A673 (cell line): ENCODE measurements around the gene MPI. TPM values are rescaled to one million over a fixed set of nuclear protein-coding genes. Genes with fewer than 3 reads are reported as not detected.
A peak's percentile ranks its signal among the peaks of the same experiment; 100 is the strongest.

Experiments
- BruUV-seq: library from RNA; stranded (reverse); fragments of 400-500 nt; replicated peaks from 2 replicates; lab custom pipeline; 2021; lab: Mats Ljungman, UMichigan
- CTCF ChIA-PET: fragments of 300-600 bp; sonication (Branson Sonifier 250); formaldehyde crosslinking; loops from one replicate; lab custom pipeline; 2022; ENCODE audit warnings: antibody characterized with exemption; lab: Charles Lee
- POLR2A ChIA-PET: fragments of 300-600 bp; sonication (Branson Sonifier 250); formaldehyde crosslinking; loops from one replicate; lab custom pipeline; 2022; ENCODE audit warnings: antibody characterized with exemption; ENCODE audit not compliant: low non-redundant PET; lab: Charles Lee
- DNase-seq: peaks from one replicate; pipeline ENCODE4 v3.0.0-alpha.2; 2015; ENCODE audit warnings: low spot score
- H3K27ac ChIP-seq: fragments of 200-600 bp; sonication (generic); 2 replicates; pipeline ENCODE4 v1.5.1; 2016; ENCODE audit warnings: mixed run types, low read depth, mild to moderate bottlenecking, mixed read lengths, antibody characterized with exemption, low read length; ENCODE audit not compliant: poor library complexity, severe bottlenecking
- H3K27me3 ChIP-seq: fragments of 200-600 bp; sonication (generic); replicated peaks from 2 replicates; pipeline ENCODE4 v1.6.1; 2017; ENCODE audit warnings: mixed run types, low read depth, mild to moderate bottlenecking, mixed read lengths, antibody characterized with exemption, low read length; ENCODE audit not compliant: insufficient read depth, poor library complexity
- H3K36me3 ChIP-seq: fragments of 200-600 bp; sonication (generic); 2 replicates; pipeline ENCODE4 v1.6.1; 2016; ENCODE audit warnings: mixed run types, mild to moderate bottlenecking, mixed read lengths, antibody characterized with exemption, low read length; ENCODE audit not compliant: insufficient read depth, poor library complexity, severe bottlenecking
- H3K4me1 ChIP-seq: fragments of 200-600 bp; sonication (generic); 2 replicates; pipeline ENCODE4 v1.6.1; 2017; ENCODE audit warnings: mixed run types, mild to moderate bottlenecking, mixed read lengths, antibody characterized with exemption, low read length; ENCODE audit not compliant: insufficient read depth, poor library complexity, severe bottlenecking
- H3K4me3 ChIP-seq: fragments of 200-600 bp; sonication (generic); 2 replicates; pipeline ENCODE4 v1.5.1; 2016; ENCODE audit warnings: low read depth, mixed run types, mild to moderate bottlenecking, mixed read lengths, low read length; ENCODE audit not compliant: poor library complexity, severe bottlenecking
- H3K9me3 ChIP-seq: fragments of 200-600 bp; sonication (generic); 2 replicates; pipeline ENCODE4 v1.6.1; 2016; ENCODE audit warnings: mixed run types, low read depth, mild to moderate bottlenecking, mixed read lengths, antibody characterized with exemption, low read length; ENCODE audit not compliant: poor library complexity, severe bottlenecking
- CTCF ChIP-seq: fragments of 300-800, 200-600 bp; sonication (generic); conservative IDR thresholded peaks from 2 replicates; pipeline ENCODE4 v1.5.1; 2017; ENCODE audit warnings: low read depth, mild to moderate bottlenecking, antibody characterized with exemption, low read length, moderate library complexity, mixed read lengths
- EZH2 ChIP-seq: fragments of 200-600 bp; sonication (generic); IDR thresholded peaks from 2 replicates; pipeline ENCODE4 v1.6.1; 2017; ENCODE audit warnings: borderline replicate concordance, low read depth, mild to moderate bottlenecking, mixed read lengths, antibody characterized with exemption, low read length; ENCODE audit not compliant: poor library complexity, severe bottlenecking
- intact Hi-C: fragments of 100-400 bp; cut with micrococcal nuclease; formaldehyde crosslinking; loops from one replicate; pipeline ENCODE4 v1.10.0; 2022; ENCODE audit not compliant: unreplicated experiment
- total RNA-seq: library from RNA; stranded (reverse); gene quantifications from 2 replicates; pipeline ENCODE4 v1.2.3, GENCODE V29; 2021

MPI gene
- total RNA-seq, 1 experiment from 2014 or later: 48.2 TPM

DNA sequence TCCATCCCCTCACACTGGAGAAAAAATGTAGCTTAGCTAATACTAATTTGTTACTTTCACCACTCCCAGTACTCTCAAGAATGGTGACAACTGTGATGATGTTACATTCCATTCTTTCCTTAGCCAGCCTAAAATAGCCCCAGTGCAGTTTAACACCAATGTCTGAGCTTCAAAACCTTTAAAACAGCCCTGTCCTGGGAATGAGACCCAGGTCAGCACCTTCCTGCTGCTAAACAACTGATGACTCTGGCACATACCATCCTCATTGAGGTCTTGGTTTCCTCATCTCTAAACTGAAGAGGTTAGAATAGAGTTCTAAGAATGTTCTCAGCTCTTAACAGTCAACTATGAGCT lies 20.5 kb upstream of the MPI start:
- H3K27me3 ChIP-seq: no peaks in the 10 kb centered on the region
- CTCF ChIA-PET: interaction anchor here (1.4 kb wide), 1 partner anchor 32 kb away, joined by 4 read pairs; no protein-coding TSS in a partner anchor
- no peak for DNase-seq
- no TSS peak for BruUV-seq
- H3K4me1 ChIP-seq: peaks cover 32% of the 10 kb centered on the region
- no peak overlapping the region for H3K4me3 ChIP-seq
- H3K36me3 ChIP-seq: peaks cover 14% of the 10 kb centered on the region
- intact Hi-C loops: no loop called here
- H3K27ac ChIP-seq: peak overlapping the region; percentile 69
- H3K9me3 ChIP-seq: peaks cover 9% of the 10 kb centered on the region
- POLR2A ChIA-PET: no interaction called here
- TF ChIP-seq CTCF: no peak
- no peak for TF ChIP-seq EZH2

DNA sequence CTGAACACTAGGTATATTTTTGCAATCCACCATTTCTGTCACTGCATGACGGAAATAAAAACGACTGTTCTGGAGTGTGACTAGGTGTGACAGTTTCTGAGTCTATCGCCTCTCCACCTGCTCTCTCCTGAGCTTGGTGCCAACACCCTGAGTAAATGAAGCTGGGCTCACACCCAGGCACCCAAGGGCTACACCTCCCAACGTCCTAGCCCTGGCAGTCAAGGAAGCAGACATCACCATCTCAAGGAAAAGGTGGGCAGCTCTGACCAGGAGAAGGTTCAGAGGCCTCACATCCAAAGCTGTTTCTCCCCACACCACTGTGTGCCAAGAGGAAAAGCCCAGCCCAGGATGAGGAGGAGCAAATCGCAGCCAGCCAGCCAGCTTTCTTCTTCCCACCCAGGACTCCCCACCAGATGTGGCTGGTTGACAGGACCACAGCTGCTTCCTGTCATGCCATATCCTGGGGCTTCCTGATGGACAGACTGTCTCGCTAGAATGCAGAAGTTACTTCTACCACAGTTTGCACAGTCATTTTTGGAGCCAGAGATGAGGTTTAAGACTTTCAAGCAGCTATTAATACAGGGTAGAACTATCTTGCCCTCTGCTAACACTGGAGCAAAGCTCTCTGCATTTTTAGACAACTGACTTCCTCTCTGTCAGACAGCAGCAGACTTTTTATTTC lies 20.0 kb upstream of the MPI start:
- DNase-seq: peak; percentile 87
- Histone ChIP-seq H3K4me3 (peak overlapping the region; percentile 7), H3K4me1 (peaks cover 32% of the 10 kb centered on the region), H3K9me3 (peaks cover 9% of the 10 kb centered on the region), H3K27ac (peak overlapping the region; percentile 69), H3K27me3 (no peaks in the 10 kb centered on the region), H3K36me3 (peaks cover 14% of the 10 kb centered on the region)
- ChIA-PET CTCF (interaction anchor here (1.4 kb wide), 1 partner anchor 32 kb away, joined by 4 read pairs; no protein-coding TSS in a partner anchor), POLR2A (no interaction called here)
- intact Hi-C loops: no loop called here
- no peak for TF ChIP-seq EZH2
- no peak for TF ChIP-seq CTCF
- no TSS peak for BruUV-seq

DNA sequence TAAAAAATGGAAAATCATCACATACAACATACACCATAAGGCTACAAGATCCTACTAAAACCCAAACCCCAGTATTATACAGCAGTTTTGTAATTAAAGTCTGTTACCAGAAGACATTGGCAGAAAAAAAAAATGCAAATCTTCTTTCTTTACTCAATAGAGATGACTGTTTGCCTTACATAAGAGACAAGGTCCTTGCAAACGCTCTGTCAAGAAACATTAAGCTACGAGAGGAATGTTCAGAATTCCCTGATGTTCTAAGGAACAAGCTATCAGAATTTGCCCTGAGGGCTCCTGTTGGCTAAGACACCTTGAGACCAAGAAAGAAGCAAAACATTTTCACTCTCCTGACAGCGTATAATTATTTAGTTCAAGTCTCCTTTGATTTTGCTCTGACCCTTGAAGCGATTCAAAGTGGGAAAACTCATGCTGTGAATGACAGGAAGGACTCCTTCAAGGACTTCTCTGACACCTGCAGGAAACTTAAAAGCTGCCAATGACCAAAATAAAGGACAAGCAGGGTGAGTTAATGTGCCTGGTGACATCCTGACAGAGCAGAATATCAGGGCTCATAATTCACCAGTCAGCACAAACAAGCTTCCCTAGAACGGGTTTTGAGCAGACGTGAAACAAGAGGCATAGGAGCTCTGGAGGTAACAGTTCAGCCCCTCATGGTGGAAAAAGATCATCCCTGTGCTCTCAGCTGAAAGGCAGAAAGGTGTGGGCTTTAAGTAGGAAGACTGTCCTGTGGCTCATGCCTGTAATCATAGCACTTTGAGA lies 19.2 kb upstream of the MPI start:
- peak overlapping the region; percentile 7 for H3K4me3 ChIP-seq
- intact Hi-C loops: no loop called here
- H3K27ac ChIP-seq: peak overlapping the region; percentile 69
- peaks cover 14% of the 10 kb centered on the region for H3K36me3 ChIP-seq
- DNase-seq: no peak
- TF ChIP-seq EZH2 (no peak), CTCF (no peak)
- POLR2A ChIA-PET: no interaction called here
- peaks cover 9% of the 10 kb centered on the region for H3K9me3 ChIP-seq
- TSS peak; percentile 77 for BruUV-seq
- H3K27me3 ChIP-seq: no peaks in the 10 kb centered on the region
- CTCF ChIA-PET: interaction anchor here (0.6 to 1.4 kb wide), 2 partner anchors 31 to 106 kb away, joined by 3 to 4 read pairs; no protein-coding TSS in a partner anchor
- peaks cover 32% of the 10 kb centered on the region for H3K4me1 ChIP-seq
